T-helper 22 cell (primary cell): ENCODE measurements around the gene DTL.

ENCODE experiments used
- DNase-seq: peaks from one replicate; pipeline ENCODE4 v3.0.0-alpha.2; 2020; ENCODE audit warnings: low read depth

The DTL gene

GRCh38 chr1:212132025-212132424 is 96.5 kb downstream of the DTL start:
- DNase-seq: no peak

- DNase-seq: no peak
Observed at GRCh38 chr1:212133319-212133718, 97.8 kb downstream of the DTL start.

GRCh38 chr1:212135166-212135565 is 99.6 kb downstream of the DTL start:
- DNase-seq: no peak

DNA sequence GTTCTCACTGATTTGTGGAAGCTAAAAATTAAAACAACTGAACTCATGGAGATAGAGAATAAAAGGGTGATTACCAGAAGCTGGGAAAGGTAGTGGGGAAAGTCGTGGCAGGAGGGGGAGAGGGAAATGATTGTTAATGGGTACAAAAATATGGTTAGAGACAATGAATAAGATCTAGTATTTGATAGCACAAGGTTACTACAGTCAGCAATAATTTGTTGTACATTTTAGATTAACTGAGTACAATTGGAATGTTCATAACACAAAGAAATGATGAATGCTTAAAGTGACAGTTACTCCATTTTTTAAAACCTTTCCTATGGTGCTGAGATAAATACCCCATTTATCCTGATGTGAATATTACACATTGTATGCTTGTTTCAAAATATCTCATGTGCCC is 102.3 kb downstream of the DTL start:
- DNase-seq: no peak

- DNase-seq: no peak
Observed at GRCh38 chr1:212138457-212138856, 102.9 kb downstream of the DTL start.

DNA sequence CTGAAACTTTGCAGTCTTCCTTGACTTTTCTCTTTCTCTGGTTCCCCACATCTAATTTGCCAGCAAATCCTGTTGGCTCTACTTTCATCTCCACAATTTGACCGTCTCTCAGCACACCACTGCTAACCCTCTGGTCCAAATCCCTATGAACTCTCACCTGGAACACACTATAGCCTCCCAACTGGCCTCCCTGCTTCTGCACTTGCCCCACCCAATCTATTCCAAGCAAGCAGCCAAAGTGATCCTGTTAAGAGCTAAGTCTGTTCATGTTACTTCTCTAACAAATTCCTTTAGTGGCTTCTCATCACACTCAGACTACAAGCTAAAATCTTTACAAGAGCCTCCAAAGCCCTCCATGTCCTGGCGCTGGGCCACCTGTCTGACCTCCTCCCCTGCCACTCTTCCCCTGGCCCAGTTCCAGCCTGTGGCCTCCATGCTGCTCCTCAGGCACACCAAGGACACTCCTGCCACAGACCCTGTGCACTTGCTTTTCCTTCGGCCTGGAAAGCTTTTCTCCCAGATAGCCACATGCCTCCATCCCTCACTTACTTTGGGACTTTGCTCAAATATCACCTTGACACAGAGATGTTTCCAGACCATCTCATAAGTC is 104.1 kb downstream of the DTL start:
- DNase-seq: no peak

GRCh38 chr1:212141404-212141803 is 105.9 kb downstream of the DTL start:
- no peak for DNase-seq

DNA sequence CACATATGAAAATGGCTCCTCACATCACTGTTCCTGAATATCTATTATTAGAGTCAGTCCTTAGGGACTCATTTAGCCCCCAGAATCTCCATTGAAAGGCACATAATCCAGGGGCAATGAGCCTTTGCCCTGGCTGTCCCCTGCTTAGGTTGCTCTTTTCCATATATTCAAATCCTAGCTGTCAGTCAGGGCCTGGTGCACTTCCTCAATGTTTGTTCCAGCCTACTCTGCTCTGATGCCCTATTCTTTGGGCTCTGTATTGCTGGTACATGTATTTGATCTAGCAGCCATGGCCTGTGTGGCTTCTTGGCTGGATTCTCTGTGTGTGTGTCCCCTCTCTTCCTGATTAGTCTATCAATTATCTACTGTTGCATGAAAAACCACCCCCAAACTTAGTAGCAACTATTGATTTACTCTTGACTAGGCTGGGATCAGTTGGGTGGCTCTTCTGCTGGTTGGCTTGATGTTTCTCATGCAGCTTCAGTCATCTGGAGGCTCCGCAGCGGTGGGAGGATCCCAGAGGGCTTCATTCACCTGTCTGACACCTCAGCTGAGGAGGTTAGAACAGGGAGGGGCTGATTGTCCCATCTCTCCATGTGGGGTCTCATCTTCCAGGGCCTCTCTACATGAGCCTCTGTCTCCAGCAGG is 107.5 kb downstream of the DTL start:
- DNase-seq: no peak

- no peak for DNase-seq
Observed at GRCh38 chr1:212147581-212148033, 112.1 kb downstream of the DTL start.

GRCh38 chr1:212149566-212149965 is 114.0 kb downstream of the DTL start:
- no peak for DNase-seq

DNA sequence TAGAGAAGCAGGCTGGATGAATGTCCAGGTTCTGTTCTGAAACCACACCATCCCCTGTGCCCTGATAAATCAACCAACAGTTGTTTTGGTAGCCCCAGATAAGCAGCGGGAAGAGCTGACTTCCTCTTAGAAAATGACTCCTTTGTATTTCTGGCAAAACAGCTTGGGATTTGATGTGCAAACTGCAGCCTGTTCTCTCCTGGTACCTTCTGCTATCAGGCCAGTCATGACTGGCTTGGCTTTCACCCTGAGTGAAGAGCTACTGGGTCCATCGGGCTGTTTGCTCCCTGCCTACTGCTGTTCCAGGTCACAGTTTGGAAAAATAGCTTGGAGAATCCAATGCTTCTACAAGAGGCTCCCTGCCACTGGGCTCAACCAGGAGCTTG is 116.8 kb downstream of the DTL start:
- DNase-seq: no peak

GRCh38 chr1:212152869-212153268 is 117.3 kb downstream of the DTL start:
- DNase-seq: no peak

- no peak for DNase-seq
Observed at GRCh38 chr1:212153635-212154034, 118.1 kb downstream of the DTL start.
